Loucy (cell line): Measurements from ENCODE around the gene C11orf65.
A peak's percentile ranks its signal among the peaks of the same experiment; 100 is the strongest.

ENCODE experiments used
- H2AFZ ChIP-seq: fragments of 200-600 bp; sonication (generic); 2 replicates; pipeline ENCODE4 v1.6.0; 2016; ENCODE audit warnings: antibody characterized with exemption, mild to moderate bottlenecking, low read length, moderate library complexity
- H3F3A ChIP-seq: fragments of 200-600 bp; 2 replicates; pipeline ENCODE4 v1.6.0; 2016; ENCODE audit warnings: antibody characterized with exemption, low read depth, mild to moderate bottlenecking
- H3K27me3 ChIP-seq: fragments of 200-600 bp; sonication (generic); 2 replicates; pipeline ENCODE4 v1.6.1; 2014; ENCODE audit warnings: low read length, mild to moderate bottlenecking; ENCODE audit not compliant: insufficient read depth, poor library complexity, severe bottlenecking
- H3K36me3 ChIP-seq: fragments of 200-600 bp; sonication (generic); 2 replicates; pipeline ENCODE4 v1.6.1; 2016; ENCODE audit warnings: low read length; ENCODE audit not compliant: insufficient read depth
- H3K4me1 ChIP-seq: fragments of 200-600 bp; sonication (generic); 2 replicates; pipeline ENCODE4 v1.5.1; 2014; ENCODE audit warnings: low read length, mild to moderate bottlenecking; ENCODE audit not compliant: insufficient read depth, poor library complexity, severe bottlenecking
- H3K4me2 ChIP-seq: fragments of 200-600 bp; sonication (generic); 2 replicates; pipeline ENCODE4 v1.6.0; 2014; ENCODE audit warnings: antibody characterized with exemption, low read length, low read depth, mild to moderate bottlenecking; ENCODE audit not compliant: poor library complexity, severe bottlenecking
- H3K4me3 ChIP-seq: fragments of 200-600 bp; sonication (generic); 2 replicates; pipeline ENCODE4 v1.5.1; 2014; ENCODE audit warnings: low read length, mild to moderate bottlenecking, mixed read lengths; ENCODE audit not compliant: poor library complexity, severe bottlenecking
- H3K79me2 ChIP-seq: fragments of 200-600 bp; sonication (generic); 2 replicates; pipeline ENCODE4 v1.6.1; 2014; ENCODE audit warnings: low read length; ENCODE audit not compliant: insufficient read depth
- H3K9ac ChIP-seq: fragments of 200-600 bp; sonication (generic); 2 replicates; pipeline ENCODE4 v1.6.0; 2014; ENCODE audit warnings: mild to moderate bottlenecking, low read depth, low read length, moderate library complexity; ENCODE audit not compliant: poor library complexity, severe bottlenecking
- H3K9me2 ChIP-seq: fragments of 200-600 bp; sonication (generic); replicated peaks from 2 replicates; pipeline ENCODE4 v1.6.1; 2016; ENCODE audit warnings: low read depth, low read length, mixed read lengths
- H3K9me3 ChIP-seq: fragments of 200-600 bp; sonication (generic); 2 replicates; pipeline ENCODE4 v1.6.1; 2014; ENCODE audit warnings: mild to moderate bottlenecking, antibody characterized with exemption, low read length, low read depth; ENCODE audit not compliant: insufficient read depth
- H4K20me1 ChIP-seq: fragments of 200-600 bp; sonication (generic); 2 replicates; pipeline ENCODE4 v1.6.0; 2014; ENCODE audit warnings: antibody characterized with exemption, low read length, mild to moderate bottlenecking; ENCODE audit not compliant: insufficient read depth, poor library complexity, severe bottlenecking
- EZH2phosphoT487 ChIP-seq: fragments of 200-600 bp; IDR thresholded peaks from 2 replicates; pipeline ENCODE4 v1.6.1; 2018; ENCODE audit warnings: antibody characterized with exemption, mild to moderate bottlenecking, moderate library complexity, borderline replicate concordance
- TF ChIP-seq, protein P1 (sequence below): fragments of 200-600 bp; sonication (generic); conservative IDR thresholded peaks from 2 replicates; pipeline ENCODE4 v1.5.1; 2014; ENCODE audit warnings: mild to moderate bottlenecking, antibody characterized with exemption, low read length

C11orf65 gene

DNA sequence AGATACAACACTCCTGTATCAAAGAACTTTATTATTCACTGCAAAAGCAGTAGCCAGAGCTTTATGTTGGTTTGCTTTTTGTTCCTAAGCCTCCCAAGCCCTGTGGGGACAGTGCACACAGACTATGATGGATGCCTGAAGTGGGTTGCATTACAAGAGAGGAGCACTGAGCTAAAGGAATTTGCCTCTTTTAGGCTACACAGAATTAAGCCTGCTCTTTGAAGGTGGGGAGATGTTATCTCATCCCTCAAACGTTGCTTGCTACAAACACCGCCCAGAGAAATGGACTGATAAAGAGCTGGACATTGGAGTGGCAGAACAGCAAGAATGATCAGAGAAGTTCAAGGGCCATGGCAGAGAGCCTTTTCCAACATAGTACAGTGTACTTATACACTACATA is 33.4 kb upstream of the C11orf65 start:
- Histone ChIP-seq H3F3A (peaks cover 8% of the 10 kb centered on the region; the same call in 1 of the 2 replicates), H3K9ac (no peak overlapping the region), H3K79me2 (peaks cover 6% of the 10 kb centered on the region; the same call in 1 of the 2 replicates), H3K9me2 (no peaks in the 10 kb centered on the region), H3K4me2 (no peak overlapping the region), H3K36me3 (no peaks in the 10 kb centered on the region), H3K4me1 (peaks cover 5% of the 10 kb centered on the region), H3K27me3 (no peaks in the 10 kb centered on the region), H2AFZ (no peak overlapping the region), H4K20me1 (peaks cover 3% of the 10 kb centered on the region), H3K9me3 (no peaks in the 10 kb centered on the region), H3K4me3 (no peak overlapping the region)
- no peak for TF ChIP-seq EZH2phosphoT487
- TF ChIP-seq, protein P1, sequence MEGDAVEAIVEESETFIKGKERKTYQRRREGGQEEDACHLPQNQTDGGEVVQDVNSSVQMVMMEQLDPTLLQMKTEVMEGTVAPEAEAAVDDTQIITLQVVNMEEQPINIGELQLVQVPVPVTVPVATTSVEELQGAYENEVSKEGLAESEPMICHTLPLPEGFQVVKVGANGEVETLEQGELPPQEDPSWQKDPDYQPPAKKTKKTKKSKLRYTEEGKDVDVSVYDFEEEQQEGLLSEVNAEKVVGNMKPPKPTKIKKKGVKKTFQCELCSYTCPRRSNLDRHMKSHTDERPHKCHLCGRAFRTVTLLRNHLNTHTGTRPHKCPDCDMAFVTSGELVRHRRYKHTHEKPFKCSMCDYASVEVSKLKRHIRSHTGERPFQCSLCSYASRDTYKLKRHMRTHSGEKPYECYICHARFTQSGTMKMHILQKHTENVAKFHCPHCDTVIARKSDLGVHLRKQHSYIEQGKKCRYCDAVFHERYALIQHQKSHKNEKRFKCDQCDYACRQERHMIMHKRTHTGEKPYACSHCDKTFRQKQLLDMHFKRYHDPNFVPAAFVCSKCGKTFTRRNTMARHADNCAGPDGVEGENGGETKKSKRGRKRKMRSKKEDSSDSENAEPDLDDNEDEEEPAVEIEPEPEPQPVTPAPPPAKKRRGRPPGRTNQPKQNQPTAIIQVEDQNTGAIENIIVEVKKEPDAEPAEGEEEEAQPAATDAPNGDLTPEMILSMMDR, result no peak

DNA sequence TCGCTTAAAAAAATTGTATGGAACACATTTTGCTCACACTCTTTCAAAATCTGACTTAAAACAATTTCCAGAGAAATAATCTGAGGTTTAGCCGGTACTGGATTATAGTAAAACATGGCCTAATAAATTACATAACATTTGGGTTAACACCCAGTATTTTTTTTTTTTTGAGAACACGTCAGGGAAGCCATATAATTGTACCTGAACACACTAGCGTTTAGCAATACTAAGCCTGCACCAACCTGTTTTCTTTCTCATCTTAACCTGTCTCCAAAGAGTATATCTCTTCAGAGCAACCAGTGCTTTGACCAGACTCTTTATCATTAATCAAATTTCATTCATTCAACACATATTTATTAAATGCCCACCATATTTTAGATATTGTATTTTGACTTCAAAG is 32.8 kb upstream of the C11orf65 start:
- Histone ChIP-seq H3K79me2 (peaks cover 6% of the 10 kb centered on the region; the same call in 1 of the 2 replicates), H4K20me1 (peaks cover 3% of the 10 kb centered on the region), H3K9ac (no peak overlapping the region), H2AFZ (no peak overlapping the region), H3F3A (peaks cover 8% of the 10 kb centered on the region; the same call in 1 of the 2 replicates), H3K4me3 (no peak overlapping the region), H3K4me2 (no peak overlapping the region), H3K27me3 (no peaks in the 10 kb centered on the region), H3K9me3 (no peaks in the 10 kb centered on the region), H3K4me1 (peaks cover 8% of the 10 kb centered on the region), H3K9me2 (no peaks in the 10 kb centered on the region), H3K36me3 (no peaks in the 10 kb centered on the region)
- TF ChIP-seq, protein P1, result no peak
- TF ChIP-seq EZH2phosphoT487, result no peak

- no peaks in the 10 kb centered on the region for H3K36me3 ChIP-seq
- H3K9me3 ChIP-seq, result no peaks in the 10 kb centered on the region
- TF ChIP-seq, protein P1, result no peak
- TF ChIP-seq EZH2phosphoT487, result no peak
- H2AFZ ChIP-seq, result peak overlapping the region; percentile 98
- peaks cover 6% of the 10 kb centered on the region; the same call in 1 of the 2 replicates for H3K79me2 ChIP-seq
- H3K9me2 ChIP-seq, result no peaks in the 10 kb centered on the region
- peak overlapping the region; percentile 95 for H3K4me3 ChIP-seq
- H3K4me1 ChIP-seq, result peaks cover 15% of the 10 kb centered on the region
- peak overlapping the region; percentile 70 for H3K4me2 ChIP-seq
- H4K20me1 ChIP-seq, result peaks cover 3% of the 10 kb centered on the region
- H3F3A ChIP-seq, result peaks cover 8% of the 10 kb centered on the region; the same call in 1 of the 2 replicates
- H3K27me3 ChIP-seq, result no peaks in the 10 kb centered on the region
- H3K9ac ChIP-seq, result peak overlapping the region; percentile 81
These were observed 31.6 kb upstream of the C11orf65 start for GRCh38 chr11:108498816-108499408.
